HEK293T (cell line): Measurements from ENCODE around the gene USF3.

Source experiments
- ARNT ChIP-seq: fragments of 450-650 bp; IDR thresholded peaks from 2 replicates; pipeline ENCODE4 v1.6.1; 2017; ENCODE audit warnings: mild to moderate bottlenecking
- BHLHE40 ChIP-seq: fragments of 450-650 bp; IDR thresholded peaks from 2 replicates; pipeline ENCODE4 v1.6.1; 2016; ENCODE audit warnings: mild to moderate bottlenecking, moderate library complexity, borderline replicate concordance
- FOXA1 ChIP-seq: fragments of 450-650 bp; IDR thresholded peaks from 2 replicates; pipeline ENCODE4 v1.6.1; 2016; ENCODE audit warnings: mild to moderate bottlenecking
- FOXK2 ChIP-seq: fragments of 450-650 bp; IDR thresholded peaks from 2 replicates; pipeline ENCODE4 v1.6.1; 2016; ENCODE audit warnings: mild to moderate bottlenecking
- HDGF ChIP-seq: fragments of 450-650 bp; IDR thresholded peaks from 2 replicates; pipeline ENCODE4 v1.6.1; 2017; ENCODE audit warnings: antibody characterized with exemption, borderline replicate concordance
- LEF1 ChIP-seq: fragments of 450-650 bp; IDR thresholded peaks from 2 replicates; pipeline ENCODE4 v1.6.1; 2017; ENCODE audit warnings: mild to moderate bottlenecking, borderline replicate concordance
- NFRKB ChIP-seq: fragments of 450-650 bp; IDR thresholded peaks from 2 replicates; pipeline ENCODE4 v1.6.1; 2016; ENCODE audit warnings: mild to moderate bottlenecking, moderate library complexity
- PKNOX1 ChIP-seq: fragments of 450-650 bp; IDR thresholded peaks from 2 replicates; pipeline ENCODE4 v1.6.1; 2016
- SP1 ChIP-seq: fragments of 450-650 bp; IDR thresholded peaks from 2 replicates; pipeline ENCODE4 v1.6.1; 2017
- SUZ12 ChIP-seq: fragments of 450-650 bp; IDR thresholded peaks from 2 replicates; pipeline ENCODE4 v1.6.1; 2016; ENCODE audit warnings: mild to moderate bottlenecking
- TARDBP ChIP-seq: fragments of 450-650 bp; IDR thresholded peaks from 2 replicates; pipeline ENCODE4 v1.6.1; 2016
- ZNF384 ChIP-seq: fragments of 450-650 bp; IDR thresholded peaks from 2 replicates; pipeline ENCODE4 v1.6.1; 2016

DNA sequence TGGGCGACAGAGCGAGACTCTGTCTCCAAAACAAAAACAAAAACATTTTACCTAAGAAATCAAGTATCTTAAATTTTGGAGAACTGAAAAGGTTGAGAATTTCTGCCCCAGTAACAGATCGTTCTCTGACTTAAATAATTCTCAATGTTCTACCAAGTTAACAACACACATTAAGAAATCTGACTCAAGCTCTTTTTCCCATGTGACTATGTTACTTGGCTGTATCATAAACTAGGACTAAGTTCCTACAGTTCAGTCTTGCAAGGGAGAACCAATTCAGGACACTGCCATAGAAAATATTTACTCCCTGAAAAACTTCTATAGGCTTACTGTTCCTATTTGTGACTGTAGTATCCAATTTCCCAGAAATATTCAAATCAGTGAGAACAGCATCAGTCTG, 20.9 kb upstream of the USF3 start:
- TF ChIP-seq SP1 (no peak), TARDBP (no peak), NFRKB (no peak), PKNOX1 (no peak), SUZ12 (no peak), BHLHE40 (no peak), FOXA1 (no peak), FOXK2 (no peak), ZNF384 (no peak), LEF1 (no peak), ARNT (no peak), HDGF (no peak)
